ENCODE data around the gene BANK1.

The BANK1 gene

DNA sequence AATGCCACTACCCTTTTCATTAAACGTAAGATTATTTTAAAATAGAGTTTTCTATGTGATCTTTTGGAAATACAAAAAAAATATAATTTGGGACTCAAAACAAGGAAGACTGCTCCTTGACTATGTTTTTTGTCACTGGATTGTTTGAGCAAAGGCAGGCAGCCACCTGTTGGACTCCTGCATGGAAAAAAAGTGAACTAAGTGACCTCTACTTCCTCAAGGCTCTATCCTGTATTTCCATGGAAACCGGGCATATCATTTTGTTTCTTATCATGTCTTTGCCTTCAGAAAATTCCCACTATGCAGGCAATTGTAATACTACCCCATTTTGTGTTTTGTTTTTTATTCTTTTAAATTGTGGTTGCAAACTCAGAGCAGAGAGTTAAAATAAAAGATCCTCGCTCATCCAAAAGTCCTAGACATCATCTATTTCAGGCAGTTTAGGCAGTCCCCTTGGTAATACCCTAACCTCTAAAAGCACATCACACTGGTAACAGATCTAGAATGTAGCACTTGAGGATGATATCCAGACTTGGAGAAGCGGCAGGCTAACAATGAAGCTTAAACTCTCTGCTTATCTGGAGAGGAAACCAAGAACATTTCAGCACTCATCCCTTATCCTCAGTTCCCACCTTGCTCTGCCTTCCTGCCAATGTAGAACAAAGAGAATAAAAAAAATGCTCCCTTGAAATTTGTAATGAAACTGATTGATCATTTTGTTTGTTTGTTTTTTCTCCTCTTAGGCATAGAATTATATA is 165.7 kb downstream of the BANK1 start:
- no peak for FAIRE-seq
- no peak for DNase-seq (ENCODE audit: low spot score)

DNA sequence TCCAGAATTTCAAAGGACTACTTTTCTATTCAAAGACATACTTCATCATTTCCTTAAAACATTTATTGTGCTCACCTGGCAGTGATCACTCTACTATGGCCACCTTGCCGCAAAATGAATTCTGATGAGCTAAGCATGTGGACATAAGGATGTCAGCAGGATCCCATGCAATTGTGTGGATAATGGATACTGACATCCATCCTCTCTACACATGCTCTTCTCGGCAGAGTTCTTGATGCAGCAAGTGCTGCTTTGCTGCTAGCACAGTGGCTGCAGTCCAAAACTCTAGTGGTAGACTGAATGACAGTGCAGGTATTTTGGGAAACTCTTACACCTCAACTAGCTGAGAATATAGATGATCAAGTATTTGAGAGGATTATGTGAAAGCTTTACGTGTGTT is 168.0 kb downstream of the BANK1 start:
- FAIRE-seq (no peak), DNase-seq (ENCODE audit: low spot score) (no peak)

DNA sequence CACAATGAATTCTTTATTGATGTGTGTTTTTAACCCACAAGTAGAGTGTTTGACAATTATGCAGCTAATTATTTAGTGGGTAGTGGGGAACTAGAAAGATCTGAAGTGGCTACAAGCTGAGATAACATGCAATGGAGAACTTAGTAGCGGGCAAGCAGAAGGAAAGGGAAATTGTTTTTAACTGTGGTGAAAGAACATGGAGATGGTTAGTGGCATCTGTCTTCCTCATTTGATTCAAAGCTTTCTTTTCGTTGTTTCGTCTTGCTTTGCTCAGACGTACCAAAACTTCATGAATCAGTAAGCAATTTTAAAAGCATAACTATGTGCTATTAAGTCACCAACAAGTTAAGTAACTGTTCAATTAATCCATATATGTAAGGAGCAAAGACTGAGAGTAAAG is 169.9 kb downstream of the BANK1 start:
- no peak for FAIRE-seq
- no peak for DNase-seq (ENCODE audit: low spot score)

DNA sequence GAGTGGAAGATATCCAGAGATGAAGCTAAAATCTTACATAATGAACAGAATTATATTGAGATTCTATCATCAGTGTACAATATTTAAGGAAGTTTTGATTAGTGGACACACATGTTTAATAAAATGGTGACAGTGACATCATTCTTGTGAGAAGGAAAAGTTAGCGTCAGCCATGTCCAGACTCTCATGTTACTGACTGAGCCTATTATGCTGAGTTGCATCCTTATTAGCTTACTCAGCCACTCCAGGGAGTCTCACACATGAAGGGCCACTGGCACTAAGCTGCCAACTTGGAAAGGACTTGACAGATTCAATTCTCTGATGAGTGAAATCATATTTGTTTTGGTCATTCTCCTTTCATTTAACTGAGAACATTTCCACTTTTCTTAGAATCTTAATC is 170.6 kb downstream of the BANK1 start:
- FAIRE-seq (no peak), DNase-seq (ENCODE audit: low spot score) (peak; percentile 53)

DNA sequence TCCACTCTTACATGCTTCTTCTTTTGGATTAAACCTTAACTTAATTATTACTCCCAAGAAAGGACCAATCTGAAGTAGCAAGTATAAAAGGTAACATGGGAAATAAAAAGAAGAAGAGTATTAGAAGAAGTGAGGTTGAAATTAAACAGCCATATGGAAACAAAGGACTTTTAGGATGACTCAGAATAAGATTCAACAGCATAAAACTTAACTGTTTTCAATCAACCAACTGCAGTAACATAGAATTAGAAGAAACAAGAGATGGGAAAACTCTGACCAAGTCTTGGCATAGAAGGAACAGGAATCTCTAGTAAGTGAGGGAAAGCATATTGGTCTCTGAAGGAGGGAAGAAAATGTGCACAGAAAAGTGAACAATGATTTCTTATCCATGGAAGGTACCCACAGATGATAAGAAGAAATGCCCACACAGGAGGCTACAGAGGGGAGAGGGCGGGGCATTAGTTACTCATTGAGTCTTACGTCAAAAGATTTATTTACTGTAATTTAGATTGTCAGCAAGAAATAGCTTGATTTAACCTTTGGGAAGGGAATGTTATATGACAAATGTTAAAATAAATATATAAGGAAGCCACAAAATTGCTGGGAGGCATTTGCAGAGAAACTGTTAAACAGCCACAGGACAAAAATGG is 177.3 kb downstream of the BANK1 start:
- FAIRE-seq = no peak
- DNase-seq (ENCODE audit: low spot score) = no peak

DNA sequence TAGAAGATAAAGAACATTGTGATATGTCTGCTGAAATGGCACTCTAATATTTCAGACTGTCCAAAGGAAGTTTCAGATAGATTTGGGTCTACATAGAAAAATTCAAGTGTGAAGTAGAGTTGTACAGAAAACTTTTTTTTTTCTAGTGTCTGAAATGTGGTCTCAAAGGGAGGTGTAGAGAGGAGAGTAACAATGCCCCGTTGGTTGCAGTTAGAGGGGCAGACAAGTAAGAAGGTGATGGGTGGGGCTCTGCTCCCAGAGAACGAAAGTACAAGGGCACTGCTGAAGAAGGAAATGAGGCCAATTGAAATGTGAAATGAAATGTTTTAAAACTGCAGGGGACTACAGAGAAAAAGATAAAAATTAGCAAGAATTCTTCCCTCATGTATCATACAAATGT is 177.8 kb downstream of the BANK1 start:
- DNase-seq (ENCODE audit: low spot score) (no peak), FAIRE-seq (no peak)

DNA sequence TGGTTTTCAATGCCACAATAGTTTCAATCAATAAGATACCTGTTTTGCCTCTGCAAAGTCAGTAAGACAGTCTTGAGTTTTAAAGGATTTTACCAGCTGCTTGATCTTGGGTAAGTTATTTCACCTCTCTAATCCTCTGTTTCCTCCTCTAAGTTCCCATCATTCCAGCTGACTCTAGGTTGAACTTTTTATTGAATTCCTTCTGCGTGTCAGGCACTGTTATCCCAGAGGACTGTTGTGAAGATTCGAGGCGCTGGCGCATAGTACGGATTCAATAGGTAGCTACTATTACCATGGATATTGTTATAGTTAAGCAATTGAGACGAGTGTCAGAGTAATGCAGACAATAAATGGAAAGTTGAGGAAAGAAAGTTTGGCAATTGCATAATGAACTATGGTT is 179.4 kb downstream of the BANK1 start:
- no peak for DNase-seq (ENCODE audit: low spot score)
- FAIRE-seq = no peak

DNA sequence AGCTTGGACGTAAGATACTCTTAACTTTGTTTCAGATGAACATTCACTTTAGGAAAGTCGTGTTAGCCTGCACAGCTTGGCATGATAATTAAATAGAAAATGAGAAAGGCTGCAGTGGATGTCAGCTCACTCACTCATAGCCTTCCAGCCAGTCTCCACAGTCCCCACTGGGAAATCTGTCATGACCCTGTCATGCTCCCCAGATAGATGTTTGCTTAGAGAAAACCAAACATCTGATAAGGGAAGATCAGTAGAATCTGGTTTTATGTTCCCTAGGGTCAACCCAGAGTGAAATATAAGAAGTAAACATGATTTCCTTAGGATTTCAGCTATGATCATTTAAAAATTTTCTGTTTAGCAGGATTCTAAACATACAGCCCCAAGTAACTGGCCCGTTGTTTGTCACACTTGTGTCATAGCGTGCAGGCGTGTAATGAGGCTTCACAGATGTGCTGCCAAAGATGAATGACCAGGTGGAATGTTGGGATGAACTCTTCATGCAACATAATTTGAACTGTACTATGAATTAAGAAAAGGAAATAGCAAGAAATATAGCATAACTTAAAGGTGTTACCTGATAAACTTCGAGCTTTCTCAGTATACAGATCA is 180.1 kb downstream of the BANK1 start:
- no peak for FAIRE-seq
- DNase-seq (ENCODE audit: low spot score) = no peak

DNA sequence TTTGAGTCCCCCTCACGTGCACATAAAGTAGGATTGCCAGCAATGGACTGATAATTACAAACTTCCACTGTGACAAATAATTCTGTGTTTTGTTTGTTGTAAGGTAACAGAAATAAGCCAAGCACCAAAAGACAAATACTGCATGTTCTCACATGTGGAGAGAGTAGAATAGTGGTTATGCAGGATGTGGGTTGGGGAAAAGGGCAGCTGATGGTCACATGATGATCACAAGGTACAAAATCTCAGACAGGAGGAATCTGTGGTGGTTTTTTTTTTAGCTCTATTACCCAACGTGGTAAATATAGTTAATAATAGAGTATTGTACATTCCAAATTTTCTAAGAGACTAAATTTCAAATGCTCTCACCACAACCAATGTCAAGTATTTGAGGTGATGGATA is 182.3 kb downstream of the BANK1 start:
- DNase-seq (ENCODE audit: low spot score) = no peak
- FAIRE-seq = no peak

DNA sequence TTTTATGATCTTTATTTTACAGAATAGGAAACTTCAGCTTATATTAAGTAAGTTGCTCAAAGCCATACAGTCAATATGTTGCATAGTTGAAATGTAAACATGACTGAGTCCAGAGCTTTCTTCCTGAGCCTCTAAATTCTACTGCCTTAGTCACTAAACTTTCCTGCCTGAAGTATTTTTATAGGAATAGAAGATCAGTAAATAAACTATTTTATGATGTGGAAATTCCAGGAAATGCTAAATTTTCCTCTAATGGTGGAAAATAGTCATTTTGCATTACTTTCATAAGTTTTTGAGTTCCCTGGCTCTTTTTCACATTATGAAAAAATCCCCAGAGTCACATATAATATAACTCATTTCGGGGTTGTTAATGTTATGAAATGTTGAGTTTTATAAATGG is 182.8 kb downstream of the BANK1 start:
- FAIRE-seq = no peak
- DNase-seq (ENCODE audit: low spot score) = no peak

DNA sequence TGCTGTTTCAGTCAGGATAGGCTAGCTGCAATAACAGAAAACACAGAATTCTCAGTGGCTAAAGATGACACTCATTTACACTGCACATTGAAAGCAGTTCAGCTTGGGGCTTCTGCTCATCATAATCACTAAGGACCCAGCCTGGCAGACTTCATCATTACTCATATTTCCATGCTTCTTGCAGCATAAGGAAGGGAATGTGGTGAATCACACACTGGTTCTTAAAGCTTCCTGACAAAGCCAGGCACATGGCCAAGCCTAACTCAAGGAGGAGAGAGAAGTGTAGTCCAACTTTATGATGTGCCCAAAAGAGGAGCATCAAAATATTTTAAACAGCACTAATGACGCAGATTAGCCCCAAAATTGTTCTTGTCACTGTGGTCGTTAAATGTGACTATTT is 186.5 kb downstream of the BANK1 start:
- FAIRE-seq (peak; percentile 91), DNase-seq (ENCODE audit: low spot score) (peak; percentile 87)

DNA sequence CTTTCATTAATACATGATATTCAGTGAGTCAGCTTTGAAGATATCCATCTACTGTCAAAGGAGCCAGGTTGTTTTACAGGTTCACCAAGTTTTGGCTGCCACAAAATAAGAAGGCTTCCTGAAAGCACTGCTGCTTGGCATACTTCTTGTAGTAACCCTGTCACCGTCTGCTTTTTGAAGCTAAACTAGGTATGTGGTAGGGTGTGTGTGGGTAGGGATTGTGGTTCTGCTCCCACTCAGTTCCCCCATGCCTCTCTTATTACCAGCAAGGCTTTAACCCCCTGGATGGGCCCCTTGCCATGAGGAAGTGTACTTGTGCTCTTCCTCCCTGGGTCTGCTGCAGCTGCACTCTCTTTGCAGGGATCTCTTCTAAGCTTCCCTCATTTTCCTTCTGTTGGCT is 191.2 kb downstream of the BANK1 start:
- no peak for DNase-seq (ENCODE audit: low spot score)
- no peak for FAIRE-seq

DNA sequence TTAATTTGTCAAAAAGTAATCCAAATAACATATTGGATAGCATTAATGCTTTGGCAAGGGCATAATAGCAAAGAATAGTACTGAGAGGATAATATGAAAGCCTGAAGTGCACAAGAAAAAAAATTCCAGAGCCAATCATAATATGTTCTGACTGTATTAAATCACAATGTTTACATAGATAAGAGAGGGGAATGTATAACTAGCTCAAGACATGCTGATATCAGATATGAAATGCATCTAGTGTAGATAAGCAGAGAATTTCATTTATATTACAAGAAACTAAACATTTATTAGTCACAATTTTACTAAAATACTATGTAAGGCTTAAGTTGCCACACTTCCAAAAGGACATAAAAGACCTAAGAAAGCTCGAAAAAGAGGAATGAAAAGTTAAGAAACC is 193.3 kb downstream of the BANK1 start:
- FAIRE-seq = no peak
- no peak for DNase-seq (ENCODE audit: low spot score)

DNA sequence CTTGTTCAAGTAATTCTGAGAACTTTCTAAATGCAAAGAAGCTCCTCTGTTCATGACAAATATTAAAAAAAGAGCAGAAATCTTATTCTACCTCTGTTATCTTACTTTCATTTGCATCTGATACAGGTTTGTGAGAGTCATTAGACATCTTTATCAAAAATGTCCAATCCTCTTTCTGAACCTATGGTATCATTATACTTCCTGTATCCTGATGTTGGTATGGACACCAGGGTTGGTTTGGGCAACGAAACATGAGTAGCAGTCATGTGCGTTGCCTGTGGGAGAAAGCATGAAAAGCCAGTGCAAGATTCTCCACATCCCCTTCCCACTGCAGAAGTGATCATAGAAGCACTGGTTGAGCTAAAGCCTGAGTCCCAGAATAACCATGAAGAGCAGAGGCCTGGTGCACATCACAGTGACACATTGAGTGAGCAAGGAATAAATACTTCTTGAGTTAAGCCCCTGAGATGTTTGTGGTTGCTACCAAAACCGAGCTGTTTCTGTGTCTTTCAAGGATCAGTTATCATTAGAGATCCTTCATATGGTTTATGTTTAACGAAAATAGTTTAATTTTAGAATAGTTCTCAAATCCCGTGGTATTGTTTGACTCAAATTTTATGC is 197.2 kb downstream of the BANK1 start:
- FAIRE-seq (no peak), DNase-seq (ENCODE audit: low spot score) (no peak)

DNA sequence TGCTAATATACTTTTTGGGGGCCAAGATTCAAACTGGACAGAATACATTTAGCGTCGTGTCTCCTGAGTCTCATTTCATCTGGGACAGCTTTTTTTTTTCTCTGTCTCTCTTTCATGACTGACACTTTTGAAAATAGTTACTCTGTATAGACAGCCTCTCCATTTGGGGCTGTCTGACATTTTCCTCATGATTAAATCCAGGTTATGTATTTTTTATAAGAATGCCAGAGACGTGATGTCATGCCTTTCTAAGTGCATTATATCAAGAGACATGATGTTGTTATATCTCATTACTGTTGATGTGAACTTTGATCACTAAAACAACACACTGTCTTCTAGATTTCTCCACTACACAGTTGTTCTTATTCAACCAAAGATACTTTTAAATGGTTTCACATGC is 199.0 kb downstream of the BANK1 start:
- DNase-seq (ENCODE audit: low spot score) (no peak), FAIRE-seq (no peak)

DNA sequence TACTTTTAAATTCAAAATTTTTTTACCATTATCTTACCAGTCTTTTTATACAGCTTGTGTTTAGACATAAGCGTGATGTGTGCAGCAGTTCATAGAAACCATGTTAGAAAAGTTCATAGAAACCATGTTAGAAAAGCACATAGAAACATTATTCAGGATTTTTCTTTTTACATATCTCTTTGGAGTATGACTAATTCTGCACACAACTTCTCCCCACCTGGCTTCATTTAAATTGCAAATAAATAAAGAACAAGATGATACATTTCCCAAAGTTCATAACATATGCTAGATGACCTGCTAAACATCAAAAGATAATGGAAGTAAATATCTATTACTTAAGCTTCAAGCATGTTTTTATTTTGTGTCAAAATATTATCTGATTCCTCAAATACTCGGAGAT is 201.9 kb downstream of the BANK1 start:
- DNase-seq (ENCODE audit: low spot score) = no peak
- no peak for FAIRE-seq

DNA sequence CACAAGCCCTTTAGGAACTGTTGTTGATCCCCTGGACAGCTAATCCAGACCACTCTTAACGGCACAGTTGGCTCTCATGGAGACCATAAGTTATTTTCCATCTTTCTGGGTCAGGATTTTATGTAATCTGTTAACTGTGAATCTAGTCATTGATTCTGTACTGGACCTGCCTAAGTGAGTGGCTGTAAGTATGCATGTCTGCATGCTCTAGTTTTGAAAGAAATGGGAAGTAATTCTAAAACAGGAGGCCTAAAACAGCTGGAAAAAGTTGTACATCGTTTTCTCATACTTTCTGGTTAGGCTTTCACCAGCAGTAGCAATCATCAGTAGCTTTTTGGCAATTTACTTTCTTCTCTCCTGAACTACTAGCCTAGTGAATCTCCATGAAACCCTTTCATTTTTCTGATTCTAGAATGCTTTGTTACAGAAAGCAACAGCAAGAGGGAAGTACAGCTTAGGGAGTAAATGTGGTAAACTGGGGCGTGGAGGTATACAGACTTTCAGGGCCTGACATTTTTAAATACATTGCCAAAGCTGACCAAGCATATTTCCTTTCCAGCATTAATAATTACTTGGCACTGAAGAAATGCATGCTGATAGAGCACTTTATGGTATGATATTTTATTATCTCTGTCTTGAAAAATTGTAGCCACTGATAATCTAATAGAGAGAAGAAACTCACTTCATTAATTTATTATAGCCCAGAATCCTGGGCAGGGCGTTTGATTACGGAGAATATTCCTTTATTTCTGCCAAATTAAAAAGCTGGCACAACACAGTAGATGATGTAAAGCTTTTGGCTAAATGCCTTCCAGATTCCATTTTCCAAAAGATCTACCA is 202.7 kb downstream of the BANK1 start:
- FAIRE-seq (no peak), DNase-seq (ENCODE audit: low spot score) (no peak)

DNA sequence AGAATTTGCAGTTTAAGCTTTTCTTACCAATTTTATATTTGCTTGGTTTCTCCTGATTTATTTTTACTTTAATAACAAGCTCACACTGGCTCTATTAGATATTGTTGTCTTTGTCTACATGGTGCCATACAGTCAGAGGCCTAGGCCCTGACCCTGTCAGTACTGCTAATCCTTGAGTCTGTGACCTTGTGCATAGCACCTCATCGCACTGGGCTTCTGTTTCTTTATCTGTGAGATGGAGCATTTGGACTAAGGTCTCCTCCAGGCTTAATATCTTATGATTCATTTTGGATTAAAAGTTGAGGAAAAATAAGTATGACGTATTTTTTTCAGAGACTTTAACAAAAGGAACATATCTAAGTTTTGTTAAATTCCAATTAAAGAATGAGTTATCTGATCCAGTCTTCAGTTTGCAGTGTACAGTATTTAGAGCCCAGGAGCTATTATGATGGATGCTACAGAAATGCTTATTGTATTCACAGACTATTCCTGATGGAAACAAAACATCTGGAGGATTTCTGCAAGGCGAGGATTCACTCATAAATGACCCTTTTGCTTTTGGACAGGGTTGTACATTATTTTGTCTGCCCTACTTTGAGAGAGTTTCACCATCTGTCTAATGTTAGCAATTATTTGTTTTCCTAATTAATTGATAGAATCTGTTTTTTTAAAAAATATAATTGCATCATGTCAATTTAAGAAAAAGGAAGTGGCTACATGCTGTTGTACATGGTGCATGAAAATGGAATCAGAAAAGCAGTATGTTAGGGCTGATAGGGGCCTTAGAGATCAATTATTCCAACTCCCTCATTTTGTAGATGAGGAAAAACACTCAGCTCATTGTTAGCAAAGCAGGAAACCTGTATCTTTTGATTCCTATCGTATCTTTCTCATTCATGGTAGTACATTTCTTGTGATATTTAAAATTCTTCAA is 203.6 kb downstream of the BANK1 start:
- FAIRE-seq (no peak), DNase-seq (ENCODE audit: low spot score) (no peak)

DNA sequence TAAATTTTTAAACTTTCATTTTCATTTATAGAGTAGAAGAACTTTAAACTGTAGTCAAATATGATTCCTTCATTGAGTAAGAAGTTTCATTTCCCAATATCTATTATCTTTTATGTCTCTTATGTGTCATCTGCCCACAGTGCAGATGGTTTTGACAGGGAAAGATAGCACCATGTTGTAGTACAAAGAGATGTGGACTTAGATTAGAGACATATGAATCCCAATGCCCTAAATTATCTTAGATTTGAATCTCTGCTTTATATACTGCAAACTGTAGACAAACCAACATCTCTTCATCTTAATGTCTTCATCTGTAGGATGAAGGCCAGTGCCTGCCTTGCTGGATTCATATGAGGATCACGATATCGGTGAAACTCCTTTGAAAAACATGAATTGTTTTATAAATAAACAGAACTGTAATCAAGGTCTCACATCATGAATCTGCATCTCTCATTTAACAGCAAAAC is 217.5 kb downstream of the BANK1 start:
- DNase-seq (ENCODE audit: low spot score) (no peak), FAIRE-seq (no peak)

DNA sequence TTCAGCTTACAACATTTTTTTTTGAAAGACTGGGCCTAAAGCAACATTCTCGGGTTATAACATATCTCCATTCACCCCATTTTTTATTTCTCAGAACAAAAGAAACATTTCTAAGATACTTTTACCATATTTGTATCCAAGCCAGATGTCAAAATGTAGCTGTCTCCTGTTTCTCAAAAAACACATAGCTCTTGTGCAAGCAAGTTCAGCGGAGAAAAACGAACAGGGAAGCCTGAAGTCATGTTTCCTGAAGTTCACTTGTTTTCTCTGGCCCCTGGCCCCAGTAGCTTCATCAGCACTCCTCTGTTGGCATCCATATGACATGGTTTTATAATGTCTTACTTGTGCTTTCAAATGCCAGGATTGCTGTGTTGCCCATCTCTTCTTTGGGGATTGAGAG is 218.2 kb downstream of the BANK1 start:
- FAIRE-seq (no peak), DNase-seq (ENCODE audit: low spot score) (no peak)

All from RCC 7860 (cell line).